Neural cell (in vitro differentiated cells): ENCODE results near the gene NF2. TPM values are rescaled to one million over a fixed set of nuclear protein-coding genes. Genes with fewer than 3 reads are reported as not detected.

Experiments used
- H2AFZ ChIP-seq: fragments of 200-600, 300-800 bp; sonication (generic), shearing (Covaris generic); 2 replicates; pipeline ENCODE4 v1.6.0; 2014; ENCODE audit warnings: low read depth, mild to moderate bottlenecking, antibody characterized with exemption, low read length, moderate library complexity
- H3F3A ChIP-seq: fragments of 200-600 bp; shearing (Covaris generic); 2 replicates; pipeline ENCODE4 v1.6.1; 2016; ENCODE audit warnings: mild to moderate bottlenecking, moderate library complexity, mixed read lengths, antibody characterized with exemption, low read length; ENCODE audit not compliant: insufficient read depth, poor library complexity, severe bottlenecking
- H3K27ac ChIP-seq: fragments of 200-600, 300-800 bp; sonication (generic), shearing (Covaris generic); 2 replicates; pipeline ENCODE4 v1.5.1; 2014; ENCODE audit warnings: mild to moderate bottlenecking, low read length, moderate library complexity
- H3K27me3 ChIP-seq: fragments of 300-800, 200-600 bp; sonication (generic), shearing (Covaris generic); 2 replicates; pipeline ENCODE4 v1.6.0; 2014; ENCODE audit warnings: mild to moderate bottlenecking, low read depth, low read length, moderate library complexity; ENCODE audit not compliant: insufficient read depth
- H3K36me3 ChIP-seq: fragments of 300-800, 200-600 bp; sonication (generic), shearing (Covaris generic); 2 replicates; pipeline ENCODE4 v1.5.1; 2014; ENCODE audit warnings: mild to moderate bottlenecking, antibody characterized with exemption, low read length, moderate library complexity; ENCODE audit not compliant: insufficient read depth
- H3K4me2 ChIP-seq: fragments of 300-800, 200-600 bp; sonication (generic), shearing (Covaris generic); 2 replicates; pipeline ENCODE4 v1.6.0; 2014; ENCODE audit warnings: mild to moderate bottlenecking, low read length
- H3K4me3 ChIP-seq: fragments of 300-800, 200-600 bp; sonication (generic), shearing (Covaris generic); 2 replicates; pipeline ENCODE4 v1.5.1; 2014; ENCODE audit warnings: mild to moderate bottlenecking, low read length, moderate library complexity
- H3K79me2 ChIP-seq: fragments of 200-600 bp; shearing (Covaris generic); replicated peaks from 2 replicates; pipeline ENCODE4 v1.6.0; 2014; ENCODE audit warnings: mild to moderate bottlenecking, low read length, moderate library complexity; ENCODE audit not compliant: insufficient read depth
- H3K9ac ChIP-seq: fragments of 300-800, 200-600 bp; sonication (generic), shearing (Covaris generic); 2 replicates; pipeline ENCODE4 v1.6.1; 2016; ENCODE audit warnings: mild to moderate bottlenecking, low read length, mixed read lengths
- H3K9me2 ChIP-seq: fragments of 200-600 bp; shearing (Covaris generic); 2 replicates; pipeline ENCODE4 v1.6.1; 2016; ENCODE audit warnings: mild to moderate bottlenecking, low read length, mixed read lengths; ENCODE audit not compliant: insufficient read depth
- H3K9me3 ChIP-seq: fragments of 200-600, 300-800 bp; sonication (generic), shearing (Covaris generic); 2 replicates; pipeline ENCODE4 v1.6.1; 2016; ENCODE audit warnings: mild to moderate bottlenecking, mixed run types, low read length, moderate library complexity, mixed read lengths
- H4K20me1 ChIP-seq: fragments of 200-600 bp; shearing (Covaris generic); 2 replicates; pipeline ENCODE4 v1.6.1; 2016; ENCODE audit warnings: mild to moderate bottlenecking, mixed run types; ENCODE audit not compliant: insufficient read depth
- CTCF ChIP-seq: fragments of 450-650 bp; IDR thresholded peaks from 2 replicates; pipeline ENCODE4 v1.5.1; 2014; ENCODE audit warnings: antibody characterized with exemption, mild to moderate bottlenecking, moderate library complexity; ENCODE audit not compliant: poor library complexity, severe bottlenecking
- EP300 ChIP-seq: fragments of 450-650 bp; conservative IDR thresholded peaks from 2 replicates; pipeline ENCODE4 v1.6.1; 2014; ENCODE audit warnings: antibody characterized with exemption, mild to moderate bottlenecking, moderate library complexity; ENCODE audit not compliant: poor library complexity, severe bottlenecking
- EZH2 ChIP-seq: fragments of 200-600, 300-800 bp; shearing (Covaris generic), sonication (generic); IDR thresholded peaks from 2 replicates; pipeline ENCODE4 v1.6.1; 2014; ENCODE audit warnings: antibody characterized with exemption, low read length, borderline replicate concordance, mild to moderate bottlenecking; ENCODE audit not compliant: insufficient read depth, poor library complexity, severe bottlenecking
- MXI1 ChIP-seq: fragments of 450-650 bp; conservative IDR thresholded peaks from 2 replicates; pipeline ENCODE4 v1.6.1; 2014; ENCODE audit warnings: antibody characterized with exemption, mild to moderate bottlenecking; ENCODE audit not compliant: poor library complexity, severe bottlenecking
- POLR2AphosphoS5 ChIP-seq: IDR thresholded peaks from 2 replicates; pipeline ENCODE4 v1.6.1; 2012
- RAD21 ChIP-seq: fragments of 450-650 bp; conservative IDR thresholded peaks from 2 replicates; pipeline ENCODE4 v1.6.1; 2014; ENCODE audit warnings: antibody characterized with exemption, mild to moderate bottlenecking, moderate library complexity
- SMC3 ChIP-seq: fragments of 450-650 bp; conservative IDR thresholded peaks from 2 replicates; pipeline ENCODE4 v1.6.1; 2014; ENCODE audit warnings: antibody characterized with exemption, mild to moderate bottlenecking, moderate library complexity; ENCODE audit not compliant: poor library complexity
- TAF1 ChIP-seq: IDR thresholded peaks from 2 replicates; pipeline ENCODE4 v1.6.1; 2012; ENCODE audit warnings: low read depth
- polyA plus RNA-seq: library from polyadenylated mRNA; depleted of rRNA; stranded (reverse); fragments of >200 nt; gene quantifications from 2 replicates; pipeline ENCODE4 v1.2.3, GENCODE V29; 2014
- TF ChIP-seq, protein P1 (sequence below): IDR thresholded peaks from 2 replicates; pipeline ENCODE4 v1.6.1; 2012; ENCODE audit warnings: borderline replicate concordance

The NF2 gene
- polyA plus RNA-seq, 1 donor from 2014 or later = 18.7 TPM

DNA sequence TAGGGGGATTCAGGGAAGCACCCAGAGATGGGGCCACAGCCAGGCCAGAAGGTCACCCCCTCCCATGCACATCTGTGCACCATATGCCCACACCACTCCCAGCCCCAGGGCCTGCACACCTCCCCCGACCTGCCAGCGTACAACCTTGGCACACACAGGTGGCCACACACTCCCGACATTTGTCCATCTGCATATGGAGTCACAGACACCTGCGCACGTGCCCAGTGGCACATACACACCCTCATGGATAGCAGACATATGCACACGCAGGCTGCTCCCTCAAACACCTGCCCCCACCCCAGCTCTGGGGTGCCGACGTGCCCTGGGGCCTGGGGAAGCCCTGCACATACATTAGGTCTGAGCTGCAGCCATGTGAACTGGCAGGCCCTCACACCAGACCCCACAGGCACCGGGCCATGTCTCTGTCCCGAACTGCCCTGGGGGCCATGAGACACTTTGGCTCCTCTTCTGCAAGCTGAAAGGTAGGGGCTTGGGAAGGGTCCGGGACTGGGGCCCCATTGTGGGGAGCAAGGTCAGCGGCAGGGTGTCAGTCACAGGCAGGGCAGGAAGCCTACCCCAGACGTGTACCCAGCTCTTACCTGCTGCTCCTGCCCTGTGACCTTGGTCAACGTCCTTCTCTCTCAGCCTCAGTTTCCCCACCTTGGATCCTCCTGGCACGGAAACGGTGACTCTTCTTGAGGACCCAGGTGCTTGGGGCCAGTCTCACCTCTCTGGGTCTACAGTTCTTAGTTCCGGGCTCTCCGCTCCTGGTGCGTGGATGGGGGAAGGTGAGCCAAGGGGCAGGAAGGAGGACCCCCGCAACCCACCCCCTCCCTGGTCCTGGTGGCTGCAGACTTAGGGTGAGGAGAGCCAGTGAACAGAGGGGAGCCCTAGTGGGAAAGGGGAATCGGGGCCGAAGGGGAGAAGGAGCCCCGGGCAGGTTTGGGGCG lies 115.8 kb downstream of the NF2 start:
- no peaks in the 10 kb centered on the region for H3K79me2 ChIP-seq
- H3K36me3 ChIP-seq = no peaks in the 10 kb centered on the region
- no peaks in the 10 kb centered on the region for H3F3A ChIP-seq
- H3K27me3 ChIP-seq = peaks cover 44% of the 10 kb centered on the region
- H3K4me2 ChIP-seq = no peak overlapping the region
- H3K9me2 ChIP-seq = no peaks in the 10 kb centered on the region
- no peaks in the 10 kb centered on the region for H4K20me1 ChIP-seq
- H3K9ac ChIP-seq = no peak overlapping the region
- H3K4me3 ChIP-seq = no peak overlapping the region
- no peak overlapping the region for H3K27ac ChIP-seq
- H2AFZ ChIP-seq = no peak overlapping the region
- H3K9me3 ChIP-seq = no peaks in the 10 kb centered on the region
- TF ChIP-seq SMC3 (no peak), EZH2 (peak; percentile 56)

DNA sequence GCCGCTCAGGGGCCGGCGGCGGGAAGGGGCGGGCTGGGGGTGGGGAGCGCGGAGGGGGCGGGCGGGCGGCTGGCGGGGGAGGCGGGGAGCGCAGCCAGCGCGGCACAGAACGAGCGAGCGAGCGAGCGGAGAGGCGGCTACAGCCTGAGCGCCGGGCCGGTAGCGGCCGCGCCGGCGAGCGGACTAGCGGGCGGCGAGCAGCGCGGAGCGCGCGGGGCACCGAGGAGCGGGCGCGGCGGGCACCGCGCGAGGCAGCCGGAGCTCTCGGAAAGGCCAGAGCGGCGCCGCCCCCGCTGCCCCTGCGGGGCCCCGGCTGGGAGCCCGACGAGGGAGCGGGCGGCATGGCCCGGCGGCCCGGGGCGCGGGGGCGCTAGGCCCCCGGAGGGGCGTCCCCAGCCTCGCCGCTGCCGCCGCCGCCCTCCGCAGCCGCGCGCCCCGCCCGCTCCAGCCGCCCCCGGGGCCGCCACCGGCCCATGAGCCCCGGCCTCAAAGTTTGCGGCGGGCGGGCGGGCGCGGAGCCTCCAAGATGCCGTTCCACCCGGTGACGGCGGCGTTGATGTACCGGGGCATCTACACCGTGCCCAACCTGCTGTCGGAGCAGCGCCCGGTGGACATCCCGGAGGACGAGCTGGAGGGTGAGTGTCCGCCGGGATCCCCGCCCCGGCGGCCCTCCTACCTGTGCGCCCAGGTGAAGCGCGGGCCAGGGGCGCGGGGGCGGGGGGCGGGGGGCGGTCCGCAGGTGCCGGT lies 116.6 kb downstream of the NF2 start, which contains the start of gene CABP7:
Gene CABP7 (plus strand): TSS at position 105 of the 747 bp plus-strand sequence. CDS start 422 bp downstream, at position 527.
- Histone ChIP-seq H3K27ac (no peak within 1 kb of the TSS), H3K9ac (no peak within 1 kb of the TSS), H3F3A (no peaks in the 10 kb centered on the region), H3K36me3 (no peaks in the 10 kb centered on the region), H3K4me2 (no peak within 1 kb of the TSS), H2AFZ (no peak within 1 kb of the TSS), H3K9me2 (no peaks in the 10 kb centered on the region), H3K4me3 (peak within 1 kb of the TSS; percentile 54), H4K20me1 (no peaks in the 10 kb centered on the region), H3K79me2 (no peaks in the 10 kb centered on the region), H3K27me3 (peaks cover 44% of the 10 kb centered on the region), H3K9me3 (no peaks in the 10 kb centered on the region)
- TF ChIP-seq POLR2AphosphoS5 = no peak
- TF ChIP-seq MXI1 = no peak
- TF ChIP-seq CTCF = no peak
- no peak for TF ChIP-seq EZH2
- no peak for TF ChIP-seq RAD21
- no peak for TF ChIP-seq SMC3
- no peak for TF ChIP-seq TAF1
- TF ChIP-seq EP300 = no peak
- TF ChIP-seq, protein P1, sequence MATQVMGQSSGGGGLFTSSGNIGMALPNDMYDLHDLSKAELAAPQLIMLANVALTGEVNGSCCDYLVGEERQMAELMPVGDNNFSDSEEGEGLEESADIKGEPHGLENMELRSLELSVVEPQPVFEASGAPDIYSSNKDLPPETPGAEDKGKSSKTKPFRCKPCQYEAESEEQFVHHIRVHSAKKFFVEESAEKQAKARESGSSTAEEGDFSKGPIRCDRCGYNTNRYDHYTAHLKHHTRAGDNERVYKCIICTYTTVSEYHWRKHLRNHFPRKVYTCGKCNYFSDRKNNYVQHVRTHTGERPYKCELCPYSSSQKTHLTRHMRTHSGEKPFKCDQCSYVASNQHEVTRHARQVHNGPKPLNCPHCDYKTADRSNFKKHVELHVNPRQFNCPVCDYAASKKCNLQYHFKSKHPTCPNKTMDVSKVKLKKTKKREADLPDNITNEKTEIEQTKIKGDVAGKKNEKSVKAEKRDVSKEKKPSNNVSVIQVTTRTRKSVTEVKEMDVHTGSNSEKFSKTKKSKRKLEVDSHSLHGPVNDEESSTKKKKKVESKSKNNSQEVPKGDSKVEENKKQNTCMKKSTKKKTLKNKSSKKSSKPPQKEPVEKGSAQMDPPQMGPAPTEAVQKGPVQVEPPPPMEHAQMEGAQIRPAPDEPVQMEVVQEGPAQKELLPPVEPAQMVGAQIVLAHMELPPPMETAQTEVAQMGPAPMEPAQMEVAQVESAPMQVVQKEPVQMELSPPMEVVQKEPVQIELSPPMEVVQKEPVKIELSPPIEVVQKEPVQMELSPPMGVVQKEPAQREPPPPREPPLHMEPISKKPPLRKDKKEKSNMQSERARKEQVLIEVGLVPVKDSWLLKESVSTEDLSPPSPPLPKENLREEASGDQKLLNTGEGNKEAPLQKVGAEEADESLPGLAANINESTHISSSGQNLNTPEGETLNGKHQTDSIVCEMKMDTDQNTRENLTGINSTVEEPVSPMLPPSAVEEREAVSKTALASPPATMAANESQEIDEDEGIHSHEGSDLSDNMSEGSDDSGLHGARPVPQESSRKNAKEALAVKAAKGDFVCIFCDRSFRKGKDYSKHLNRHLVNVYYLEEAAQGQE = no peak
